NCI-H345 treated with DMSO at 0.1 percent for 48 hours (cell line): ENCODE measurements around the gene PIP5KL1.
A peak's percentile ranks its signal among the peaks of the same experiment; 100 is the strongest.

Source experiments
- DNase-seq: peaks from one replicate; lab custom pipeline; 2025; ENCODE audit not compliant: unreplicated experiment; lab: John Stamatoyannopoulos, UW

The PIP5KL1 gene

DNA sequence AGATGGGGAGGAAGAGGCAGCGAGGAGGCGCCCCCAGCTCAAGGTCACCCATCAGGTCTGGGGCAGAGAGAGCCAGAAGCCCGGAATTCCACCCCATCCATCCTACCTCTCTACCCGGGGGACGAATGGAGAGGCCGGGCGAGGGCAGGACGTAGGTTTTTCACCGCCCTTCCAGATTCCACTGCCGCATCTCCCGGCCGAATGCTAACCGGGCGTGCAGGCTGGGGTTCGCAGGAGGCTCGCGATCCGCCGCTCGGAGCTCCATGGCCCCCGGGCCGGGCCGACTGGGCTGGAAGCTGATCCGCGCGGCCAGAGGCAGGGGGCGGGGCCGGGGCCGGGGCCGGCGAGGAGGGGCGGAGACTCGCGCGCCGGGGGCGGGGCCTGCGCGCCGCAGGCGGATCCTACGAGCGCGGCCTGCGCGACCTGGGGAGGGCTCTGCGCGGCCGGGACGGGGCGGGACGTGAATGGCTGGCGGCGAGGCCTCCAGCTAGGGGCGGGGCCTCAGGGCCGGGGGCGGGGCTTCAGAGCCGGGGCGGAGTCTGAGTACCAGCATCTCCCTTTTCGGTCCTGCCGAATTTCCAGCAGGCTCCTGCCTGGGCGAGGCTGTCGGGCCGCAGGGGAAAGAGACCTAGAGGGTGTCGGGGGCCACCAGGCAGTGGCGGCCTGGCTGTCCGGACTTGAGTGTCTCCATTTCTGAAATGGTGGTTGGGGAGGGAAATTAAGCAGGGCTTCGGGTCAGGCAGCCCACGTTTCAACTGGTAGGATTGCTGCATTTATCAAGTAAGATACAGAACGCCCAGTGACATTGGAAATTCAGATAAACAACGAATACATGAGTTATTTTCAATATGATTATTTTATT is 13.6 kb downstream of the PIP5KL1 start, which contains the start of gene ST6GALNAC4:
Gene ST6GALNAC4, minus strand, starts transcription at position 322 of the 862 bp plus-strand sequence. CDS start 622 bp downstream, outside the sequence.
- DNase-seq: peak; percentile 67

DNA sequence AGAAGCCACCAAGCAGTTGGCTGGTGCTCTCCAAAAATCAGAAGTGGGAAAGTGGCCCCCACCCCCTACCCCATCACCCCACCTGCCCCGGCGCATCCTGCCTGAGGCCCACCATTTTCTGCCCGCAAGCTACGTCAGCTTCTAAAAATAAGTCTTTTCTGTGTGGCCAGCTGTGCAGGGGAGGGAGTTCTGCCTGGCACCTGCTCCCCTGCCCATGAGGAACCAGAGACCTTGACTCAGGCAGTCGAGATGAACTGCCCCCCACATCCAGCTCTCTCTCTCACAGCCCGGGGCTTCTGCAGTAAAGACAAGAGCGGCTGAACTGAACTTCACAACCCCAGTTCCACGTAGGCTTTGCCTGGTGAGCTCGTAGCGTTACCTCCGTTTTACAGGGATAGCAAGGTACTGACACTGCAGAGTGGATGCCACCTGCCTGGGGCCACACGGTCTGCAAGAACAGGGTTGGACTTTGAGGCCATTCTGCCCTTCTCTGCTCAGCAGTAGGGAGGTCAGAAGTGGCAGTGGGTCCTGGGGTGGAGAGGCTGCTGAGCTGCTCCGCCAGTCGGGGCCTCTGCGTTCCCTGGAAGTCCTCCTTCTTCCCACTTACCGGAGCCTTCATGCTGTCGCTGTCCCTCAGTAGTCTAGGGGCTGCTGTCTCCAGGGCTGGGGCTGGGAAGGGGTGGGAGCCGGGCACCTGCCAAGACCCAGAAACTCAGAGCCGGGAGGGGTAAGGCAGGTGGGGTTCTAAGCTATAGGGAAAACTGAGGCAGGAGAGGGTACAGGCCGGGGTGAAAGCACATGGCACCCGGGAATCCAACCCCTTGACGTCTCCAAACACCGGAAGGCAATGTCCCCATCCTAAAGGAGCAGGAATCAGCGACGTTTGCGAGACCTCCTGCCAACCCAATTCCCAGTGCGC is 14.5 kb downstream of the PIP5KL1 start:
- no peak for DNase-seq

DNA sequence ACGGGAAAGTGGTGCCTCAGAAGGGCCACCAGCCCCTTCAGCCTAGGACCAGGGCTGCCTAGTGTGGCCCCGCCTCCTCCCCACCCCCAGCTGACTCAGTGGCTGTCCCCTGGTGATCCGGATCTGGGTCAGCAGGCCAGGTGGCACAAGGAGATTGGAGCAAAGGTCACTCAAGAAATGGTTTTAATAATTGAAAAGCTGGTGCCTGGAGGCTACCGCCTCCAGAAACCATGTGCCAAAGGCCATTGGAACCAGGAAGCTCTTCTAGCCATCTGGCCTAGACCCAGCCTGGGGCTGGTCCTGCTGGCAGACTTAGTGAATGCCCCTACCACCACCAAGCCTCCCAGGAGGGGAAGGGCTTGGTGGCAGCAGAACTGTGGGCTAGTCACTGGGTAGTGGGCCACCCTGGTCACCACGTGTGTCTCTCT is 15.2 kb downstream of the PIP5KL1 start:
- DNase-seq: no peak

DNA sequence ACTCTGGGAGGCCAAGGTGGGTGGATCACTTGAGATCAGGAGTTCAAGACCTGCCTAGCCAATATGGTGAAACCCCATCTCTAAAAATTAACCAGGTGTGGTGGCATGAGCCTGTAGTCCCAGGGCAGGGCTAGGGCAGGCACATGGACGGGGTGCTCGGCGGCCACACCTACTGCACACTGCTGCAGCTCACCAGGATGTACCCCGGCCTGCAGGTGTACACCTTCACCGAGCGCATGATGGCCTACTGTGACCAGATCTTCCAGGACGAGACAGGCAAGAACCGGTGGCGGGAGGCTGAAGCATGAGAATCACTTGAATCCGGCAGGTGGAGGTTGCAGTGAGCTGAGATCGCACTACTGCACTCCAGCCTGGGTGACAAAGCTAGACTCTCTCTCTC is 16.9 kb downstream of the PIP5KL1 start:
- DNase-seq: no peak

DNA sequence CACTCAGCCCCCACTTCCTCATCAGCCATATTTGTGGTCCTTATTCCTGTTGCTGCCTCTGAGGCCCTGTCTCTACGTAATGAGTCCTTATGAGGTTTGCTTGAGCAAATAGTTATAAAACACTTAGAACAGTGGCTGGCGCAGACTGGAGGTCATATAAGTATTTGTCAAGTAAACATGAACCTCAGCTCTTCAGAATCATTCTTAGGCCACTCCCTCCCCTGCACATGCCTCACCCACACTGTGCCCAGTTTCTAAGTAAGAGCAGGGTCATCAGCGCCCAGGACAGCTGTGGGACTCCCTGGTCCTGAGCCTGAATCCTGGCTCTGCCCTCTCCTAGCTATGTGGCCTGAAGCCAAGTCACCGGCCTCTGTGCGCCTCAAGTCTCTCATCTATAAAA is 17.7 kb downstream of the PIP5KL1 start:
- no peak for DNase-seq

DNA sequence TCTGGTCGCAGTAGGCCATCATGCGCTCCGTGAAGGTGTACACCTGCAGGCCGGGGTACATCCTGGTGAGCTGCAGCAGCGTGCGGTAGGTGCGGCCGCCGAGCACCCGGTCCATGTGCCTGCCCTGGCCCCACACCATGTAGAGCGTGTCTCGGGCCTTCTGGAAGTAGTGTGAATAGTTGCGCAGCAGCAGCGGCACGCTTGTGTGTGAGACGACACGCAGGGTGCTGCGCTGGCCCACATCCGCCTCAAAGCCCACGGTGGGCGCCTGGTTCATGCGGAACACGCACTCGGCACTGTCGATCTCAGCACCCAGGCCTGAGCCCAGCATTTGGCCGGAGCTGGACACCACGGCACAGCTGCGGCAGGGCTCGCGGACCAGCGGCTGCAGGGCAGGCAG is 18.3 kb downstream of the PIP5KL1 start:
- no peak for DNase-seq

DNA sequence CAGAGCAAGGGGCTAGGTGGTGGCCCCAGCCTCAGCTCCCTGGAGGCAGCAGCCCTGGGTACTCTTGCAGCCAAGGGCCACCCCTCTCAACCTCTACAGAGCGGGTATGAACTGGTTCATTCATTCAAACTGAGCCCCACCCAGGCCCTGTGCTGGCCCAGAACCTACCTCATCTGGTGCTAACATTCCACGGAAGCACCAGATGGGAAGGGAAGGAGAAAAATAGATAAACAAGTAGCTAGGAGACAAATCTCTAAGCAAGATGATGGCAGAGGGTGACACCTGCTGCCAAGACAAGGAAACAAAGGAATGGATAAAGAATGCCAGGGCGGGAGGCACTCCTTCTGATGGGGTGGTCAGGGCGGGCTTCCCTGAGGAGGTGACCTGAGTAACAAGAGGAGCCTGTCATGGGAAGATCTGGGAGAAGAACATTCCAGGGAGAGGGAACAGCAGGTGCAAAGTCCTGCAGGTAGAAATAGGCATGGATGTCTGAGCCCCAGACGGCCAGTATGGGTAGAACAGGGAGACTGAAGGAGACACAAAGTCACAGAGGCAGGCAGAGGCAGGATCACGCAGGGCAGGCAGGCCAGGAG is 19.9 kb downstream of the PIP5KL1 start:
- DNase-seq: no peak

DNA sequence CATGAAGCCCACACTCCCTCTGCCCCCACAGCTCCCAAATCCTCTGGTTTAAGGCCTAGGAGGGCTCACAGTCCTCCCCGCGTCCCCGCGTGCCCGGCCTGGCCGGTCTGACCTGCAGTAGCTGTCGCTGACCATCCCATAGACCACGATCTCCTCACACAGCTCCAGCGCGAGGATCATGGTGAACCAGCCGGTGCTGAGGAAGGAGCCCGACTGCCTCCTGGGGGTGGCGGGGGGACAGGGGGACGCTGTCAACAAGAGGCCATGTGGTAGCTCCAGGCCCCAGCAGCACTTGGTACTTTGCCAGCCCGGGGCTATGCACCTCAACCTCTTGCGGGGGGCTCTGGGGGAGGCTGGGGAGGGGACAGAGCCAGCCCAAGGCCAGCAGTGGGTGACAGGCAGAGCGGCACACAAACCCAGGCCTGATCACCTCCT is 20.7 kb downstream of the PIP5KL1 start:
- DNase-seq: no peak

DNA sequence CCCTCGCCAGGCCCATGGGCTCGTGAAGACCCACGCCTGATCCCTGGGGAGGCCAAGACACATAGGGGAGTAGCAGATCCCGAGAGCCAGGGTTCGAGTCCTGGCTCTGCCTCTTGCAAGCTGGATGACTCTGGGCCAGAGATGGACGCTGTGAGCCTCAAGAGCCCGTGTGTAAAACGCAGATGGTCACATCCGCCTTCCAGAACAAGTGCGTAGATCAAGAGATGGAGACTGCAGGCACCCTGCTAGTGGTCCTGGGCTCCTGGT is 22.0 kb downstream of the PIP5KL1 start:
- DNase-seq: no peak

DNA sequence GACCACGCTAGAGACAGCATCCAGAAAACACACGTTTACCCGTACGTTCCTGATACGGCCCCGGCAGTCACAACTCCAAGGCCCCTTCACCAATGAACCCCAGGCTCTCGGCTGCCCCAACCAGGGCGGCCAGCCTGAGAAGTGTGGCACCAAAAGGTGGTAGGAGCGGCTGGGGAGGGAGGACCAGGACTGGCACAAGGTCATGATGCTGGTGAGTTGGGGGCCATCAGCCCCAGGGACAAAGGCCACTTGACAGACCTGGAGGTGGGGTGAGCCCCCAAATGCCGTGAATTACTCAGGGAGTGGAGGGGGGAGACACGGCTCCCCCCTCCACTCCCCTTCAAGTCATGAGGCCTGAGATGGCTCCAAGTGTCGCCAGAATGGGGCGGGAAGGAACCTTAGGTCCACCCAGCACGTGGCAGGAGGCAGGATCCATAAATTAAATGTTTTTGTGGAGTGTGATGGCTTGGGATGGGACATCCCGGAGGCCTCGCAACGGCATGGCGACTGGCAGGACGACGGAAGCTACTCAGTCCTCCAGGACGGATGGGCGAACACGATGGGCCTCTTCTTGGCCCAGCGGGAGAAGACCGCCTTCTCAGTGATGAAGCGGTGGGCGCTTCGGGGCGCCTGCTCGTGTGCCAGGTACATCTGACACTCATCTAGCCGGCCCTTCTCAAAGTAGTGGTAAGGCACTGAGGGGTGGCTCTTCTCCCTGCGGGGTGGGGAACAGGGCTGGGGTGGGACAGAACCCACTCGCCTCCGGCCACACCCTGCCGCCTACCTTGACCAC is 22.5 kb downstream of the PIP5KL1 start:
- DNase-seq: no peak

DNA sequence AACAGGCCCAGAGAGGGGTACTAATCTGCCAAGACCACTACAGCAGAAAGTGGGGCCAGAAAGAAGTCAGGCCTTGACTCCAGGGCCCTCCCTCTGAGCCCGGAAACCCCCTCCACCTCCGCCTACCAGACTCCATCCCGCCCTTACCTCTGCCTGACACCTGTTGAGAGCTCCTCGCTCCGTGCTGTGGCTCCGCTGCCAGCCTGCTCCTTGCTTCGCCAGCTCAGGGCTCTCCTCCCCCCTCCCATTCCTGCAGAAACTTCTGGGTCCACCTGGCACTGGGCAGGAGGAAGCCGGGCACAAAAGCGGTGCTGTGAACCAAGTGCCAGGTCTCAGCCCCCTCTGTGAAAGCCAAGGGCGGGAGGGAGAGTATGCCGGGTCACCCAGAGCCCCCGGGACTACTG is 24.8 kb downstream of the PIP5KL1 start:
- no peak for DNase-seq

DNA sequence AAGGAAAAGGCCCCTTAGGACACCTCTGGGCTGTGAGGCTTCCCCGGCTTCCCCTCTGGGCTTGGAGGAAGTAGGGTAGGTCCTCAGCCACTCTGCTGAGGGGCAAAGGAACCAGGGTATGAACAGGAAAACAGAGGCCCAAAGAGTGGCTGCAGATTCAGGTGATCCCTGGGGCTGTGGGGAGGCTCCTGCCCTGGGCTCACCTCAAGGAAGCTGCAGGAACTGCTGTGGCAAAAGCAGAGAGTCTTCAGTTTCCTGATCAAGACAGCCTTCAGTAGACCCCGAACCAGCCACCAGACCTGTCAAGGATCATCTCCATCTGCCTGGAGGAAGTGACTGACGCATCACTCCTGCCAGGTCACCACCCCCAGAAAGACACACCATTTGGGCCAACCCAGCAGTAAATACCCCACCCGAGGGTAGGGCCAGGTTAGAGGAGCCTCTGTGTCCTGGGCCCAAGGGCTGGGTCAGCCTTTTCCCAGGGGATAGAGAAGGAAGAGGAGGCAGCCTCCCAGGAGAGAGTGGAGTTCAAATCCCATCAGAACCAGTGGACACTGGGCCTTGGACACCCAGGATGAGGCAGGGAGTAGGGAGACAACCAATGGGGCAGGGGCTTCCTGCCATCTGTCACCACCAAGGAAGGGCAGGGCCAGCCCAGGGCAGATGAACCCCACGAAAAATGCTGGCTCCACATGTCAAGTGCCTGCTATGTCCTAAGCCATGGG is 25.4 kb downstream of the PIP5KL1 start:
- no peak for DNase-seq

DNA sequence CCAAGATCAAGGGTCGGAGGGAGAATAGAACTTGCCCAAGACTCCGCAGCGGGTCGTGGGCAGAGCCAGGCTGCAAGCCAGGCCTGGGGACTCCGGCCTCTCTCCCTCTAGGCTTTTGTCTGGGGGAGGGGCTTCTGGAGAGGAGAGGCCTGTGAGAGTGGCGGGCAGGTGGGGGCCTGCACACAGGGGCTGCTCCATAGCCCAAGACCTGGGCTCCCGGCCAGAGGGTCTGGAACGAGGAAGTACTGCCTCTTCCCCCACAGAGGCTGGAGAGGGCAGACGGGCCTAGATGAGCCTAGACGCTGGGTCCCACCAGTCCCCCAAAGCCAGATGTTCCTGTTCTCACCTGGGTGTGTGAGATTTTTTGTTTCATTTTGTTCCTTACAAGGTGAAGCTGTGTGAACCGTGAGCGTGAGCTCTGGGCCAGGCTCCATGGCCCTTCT is 26.0 kb downstream of the PIP5KL1 start:
- DNase-seq: no peak

DNA sequence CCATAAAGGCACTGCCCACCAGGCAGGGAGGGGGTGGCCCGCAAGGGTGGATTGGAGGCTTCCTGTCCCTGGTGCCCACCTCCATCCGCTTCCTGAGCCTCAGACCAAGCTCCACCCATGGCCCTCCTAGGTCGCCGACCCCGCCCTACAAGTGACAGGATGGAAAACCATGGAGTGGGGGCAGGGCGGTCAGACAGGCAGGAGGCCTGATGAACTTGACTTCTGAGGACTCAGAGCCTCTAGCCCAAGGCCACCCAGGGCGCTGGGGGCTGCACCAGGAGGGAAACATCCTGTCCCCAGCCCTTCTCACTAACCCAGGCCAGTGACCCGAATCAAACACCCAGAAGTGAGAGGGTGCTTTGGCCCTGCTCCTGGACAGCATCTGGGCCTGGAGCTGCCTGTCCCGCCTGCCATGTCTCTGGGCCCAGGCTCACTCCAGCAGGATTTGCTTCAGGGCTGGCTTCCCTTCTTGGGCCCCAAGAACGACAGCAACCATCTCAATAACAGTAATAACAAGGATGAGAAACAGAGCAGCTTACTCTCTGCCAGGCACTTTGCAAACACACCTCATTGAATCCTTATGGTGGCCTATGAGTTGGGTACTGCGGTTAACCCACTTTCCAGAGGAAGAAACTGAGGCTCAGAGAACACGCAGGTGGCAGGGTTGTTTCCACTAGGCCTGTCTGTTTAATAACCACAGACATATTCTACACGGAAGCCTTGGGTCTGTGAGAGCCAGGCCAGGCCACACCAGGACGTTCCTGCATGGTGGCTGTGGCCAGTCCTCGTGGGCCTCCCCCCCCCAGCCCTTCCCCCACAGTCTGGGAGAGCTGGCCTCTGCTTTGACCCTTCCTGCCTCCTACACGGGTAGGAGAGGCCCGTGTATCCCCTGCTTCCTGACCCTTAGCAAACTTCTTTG is 26.8 kb downstream of the PIP5KL1 start:
- DNase-seq: no peak

DNA sequence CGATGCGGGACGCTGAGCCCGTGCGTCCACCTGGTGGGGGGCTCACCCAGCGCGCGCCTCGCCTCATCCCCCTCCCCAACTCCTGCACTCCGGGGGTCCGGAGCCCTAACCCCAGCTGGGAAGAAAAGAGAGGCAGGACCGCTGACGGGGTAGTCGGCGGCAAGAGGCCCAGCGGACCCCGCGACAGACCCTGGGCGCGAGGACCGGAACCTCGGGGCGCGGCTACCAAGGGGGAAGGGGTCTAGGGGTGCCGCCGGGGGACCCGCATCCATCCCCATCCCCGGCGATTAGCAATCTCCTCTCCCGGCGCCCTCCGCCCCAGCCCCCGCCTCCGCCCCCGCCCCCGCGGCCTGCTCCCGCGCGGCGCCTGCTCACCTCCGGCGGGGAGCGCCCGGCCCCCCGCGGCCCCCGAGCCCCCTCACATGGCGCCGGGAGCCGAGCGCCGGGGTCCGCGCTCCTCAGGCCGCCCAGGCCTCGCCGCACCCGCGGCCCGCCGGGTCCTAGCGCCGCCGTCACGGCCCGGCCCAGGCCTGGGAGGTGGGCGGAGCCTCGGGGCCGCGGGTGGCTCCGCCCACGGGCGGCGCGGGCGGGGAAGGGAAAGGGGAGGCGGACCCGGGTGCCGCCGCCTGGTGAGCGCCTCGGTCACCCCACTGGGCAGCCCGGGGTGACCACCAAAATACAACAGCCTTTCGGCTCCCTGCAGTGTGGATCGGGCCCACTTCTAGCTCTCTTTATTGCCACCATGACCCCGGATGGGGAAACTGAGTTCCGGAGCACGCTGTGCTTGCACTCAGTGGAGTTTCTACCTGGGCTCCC is 31.2 kb downstream of the PIP5KL1 start, which contains the start of gene ST6GALNAC6:
Gene ST6GALNAC6, minus strand, starts transcription at position 476 of the 816 bp plus-strand sequence. CDS start 1,622 bp downstream, outside the sequence.
- peak; percentile 43 for DNase-seq

DNA sequence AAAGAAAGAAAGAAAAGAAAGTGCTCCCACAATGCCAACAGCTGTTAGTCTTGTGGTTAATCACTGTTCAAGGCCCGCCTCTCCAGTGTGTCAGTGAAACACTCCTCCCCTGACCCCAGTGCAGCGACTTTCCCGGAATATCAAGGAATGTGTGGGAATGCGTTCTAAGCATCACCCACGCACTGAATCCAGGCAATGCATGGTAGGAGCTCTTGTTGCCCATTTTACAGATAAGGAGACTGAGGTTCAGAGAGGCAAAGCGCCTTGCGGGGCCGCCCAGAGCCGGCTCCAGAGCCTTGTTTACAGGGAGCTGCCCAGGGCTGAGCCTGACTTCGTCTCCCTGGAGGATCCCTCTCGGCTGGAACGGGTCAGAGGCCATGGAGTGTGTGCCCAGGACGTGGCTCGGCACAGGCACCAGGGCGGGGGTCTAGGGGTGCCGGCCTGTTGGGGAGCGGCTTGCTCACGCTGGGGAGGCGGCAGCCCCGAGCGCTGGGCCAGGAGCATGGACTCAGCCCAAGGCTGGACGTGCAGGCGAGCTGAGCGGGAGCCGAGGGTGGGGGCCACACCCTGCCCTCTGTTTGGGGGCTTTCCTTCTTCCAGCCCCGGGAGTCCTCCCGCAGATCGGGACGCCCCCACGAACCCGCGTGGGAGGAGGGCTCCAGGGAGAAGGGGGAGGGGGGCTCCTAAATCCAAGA is 32.0 kb downstream of the PIP5KL1 start:
- no peak for DNase-seq

DNA sequence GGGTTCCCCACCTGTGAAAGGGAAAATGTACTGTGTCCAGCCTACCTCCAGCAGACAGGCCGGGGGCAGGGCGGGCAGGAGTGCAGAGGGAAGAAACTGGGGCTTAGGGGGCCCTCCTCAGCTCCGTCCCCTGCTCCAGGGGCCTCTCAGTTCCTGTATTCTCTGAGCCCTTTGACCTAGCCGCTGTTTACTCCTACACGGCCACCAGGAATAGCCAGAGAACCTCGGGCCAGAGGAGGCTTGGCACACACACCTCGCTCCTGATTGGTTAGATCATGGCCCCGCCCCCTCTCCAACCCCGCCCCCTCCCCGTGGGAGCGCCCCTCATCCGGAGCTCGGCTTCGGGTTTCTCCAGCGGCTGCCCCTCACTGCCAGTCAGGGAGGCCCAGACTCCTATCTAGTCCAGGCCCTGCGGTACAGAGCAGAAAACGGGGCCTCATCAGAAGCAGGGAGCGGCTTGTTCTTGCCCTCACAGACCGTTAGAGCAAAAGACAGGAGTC is 33.3 kb downstream of the PIP5KL1 start:
- DNase-seq: no peak
